GM21526 (cell line): Measurements from ENCODE around the gene MAST3.
A peak's percentile ranks its signal among the peaks of the same experiment; 100 is the strongest.

Experiments used
- ATAC-seq: cut with Tn5 transposase; IDR thresholded peaks from one replicate; pipeline ENCODE4 v1.9.1; 2021; ENCODE audit warnings: moderate library complexity; ENCODE audit not compliant: unreplicated experiment, low FRiP score

Gene MAST3

GRCh38 chr19:18131841-18132596, 34.4 kb downstream of the MAST3 start:
- no peak for ATAC-seq

GRCh38 chr19:18135712-18136584, 38.4 kb downstream of the MAST3 start:
- no peak for ATAC-seq

DNA sequence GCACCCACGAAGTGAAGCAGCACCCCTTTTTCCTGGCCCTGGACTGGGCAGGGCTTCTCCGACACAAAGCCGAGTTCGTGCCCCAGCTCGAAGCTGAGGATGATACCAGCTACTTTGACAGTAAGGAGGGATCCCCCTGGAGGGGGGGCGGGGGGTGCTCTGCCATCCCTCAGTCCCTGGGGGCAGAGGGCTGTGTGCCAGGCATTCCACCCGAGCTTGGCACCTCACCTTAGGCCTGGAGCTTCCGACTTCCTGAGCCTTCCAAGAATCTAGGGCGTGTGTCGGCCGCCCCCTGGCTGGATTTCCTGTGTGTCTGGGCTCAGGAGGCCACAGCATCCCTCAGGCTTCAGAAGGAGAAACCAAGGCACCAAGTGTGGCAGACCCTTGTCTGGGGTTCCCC, 39.7 kb downstream of the MAST3 start:
- ATAC-seq: no peak

GRCh38 chr19:18137657-18138339, 40.2 kb downstream of the MAST3 start:
- no peak for ATAC-seq

DNA sequence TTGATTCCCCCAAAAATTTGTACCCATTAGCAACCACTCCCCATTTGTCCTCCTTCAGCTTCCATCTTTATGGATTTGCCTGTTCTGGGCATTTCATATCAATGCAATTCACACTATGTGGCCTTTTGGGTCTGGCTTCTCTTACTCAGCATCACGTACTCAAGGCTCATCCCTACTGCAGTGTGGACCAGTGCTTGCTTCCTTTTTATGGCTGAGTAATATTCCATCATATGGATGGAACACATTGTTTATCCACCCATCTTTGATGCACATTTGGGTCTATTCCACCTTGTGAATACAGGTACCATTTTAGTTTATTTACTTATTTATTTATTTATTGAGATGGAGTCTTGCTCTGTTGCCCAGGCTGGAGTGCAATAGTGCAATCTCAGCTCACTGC, 42.9 kb downstream of the MAST3 start:
- ATAC-seq: no peak

- no peak for ATAC-seq
These were observed 43.5 kb downstream of the MAST3 start for GRCh38 chr19:18141031-18141430.

DNA sequence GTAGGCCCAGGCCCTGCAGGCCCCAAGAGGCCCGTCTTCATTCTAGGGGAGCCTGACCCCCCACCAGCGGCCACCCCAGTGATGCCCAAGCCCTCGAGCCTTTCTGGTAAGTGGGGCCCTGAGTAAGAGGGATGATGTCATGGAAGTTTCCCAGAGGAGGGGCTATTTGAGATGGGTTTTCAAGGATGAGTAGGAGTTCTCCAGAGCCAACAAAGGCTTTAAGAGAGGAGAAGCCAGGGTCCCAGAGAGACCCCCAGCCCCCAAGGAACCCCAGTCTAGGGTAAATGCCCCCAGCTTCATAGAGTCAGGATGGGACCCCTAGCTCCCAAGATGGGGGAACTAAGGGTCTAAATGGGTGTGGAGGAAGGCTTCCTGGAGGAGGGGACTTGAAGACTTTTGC, 46.3 kb downstream of the MAST3 start:
- no peak for ATAC-seq

GRCh38 chr19:18144361-18144760, 46.8 kb downstream of the MAST3 start:
- ATAC-seq: no peak

- no peak for ATAC-seq
These were observed 47.3 kb downstream of the MAST3 start for GRCh38 chr19:18144906-18145305.

- no peak for ATAC-seq
These were observed 47.9 kb downstream of the MAST3 start for GRCh38 chr19:18145391-18145999.

GRCh38 chr19:18147396-18147795, 49.8 kb downstream of the MAST3 start:
- no peak for ATAC-seq

GRCh38 chr19:18149596-18149975, 52.0 kb downstream of the MAST3 start:
- no peak for ATAC-seq

- no peak for ATAC-seq
These were observed 53.4 kb downstream of the MAST3 start for GRCh38 chr19:18150776-18151624.

- ATAC-seq: peak; percentile 60
These were observed 54.9 kb downstream of the MAST3 start for GRCh38 chr19:18152442-18152816.

DNA sequence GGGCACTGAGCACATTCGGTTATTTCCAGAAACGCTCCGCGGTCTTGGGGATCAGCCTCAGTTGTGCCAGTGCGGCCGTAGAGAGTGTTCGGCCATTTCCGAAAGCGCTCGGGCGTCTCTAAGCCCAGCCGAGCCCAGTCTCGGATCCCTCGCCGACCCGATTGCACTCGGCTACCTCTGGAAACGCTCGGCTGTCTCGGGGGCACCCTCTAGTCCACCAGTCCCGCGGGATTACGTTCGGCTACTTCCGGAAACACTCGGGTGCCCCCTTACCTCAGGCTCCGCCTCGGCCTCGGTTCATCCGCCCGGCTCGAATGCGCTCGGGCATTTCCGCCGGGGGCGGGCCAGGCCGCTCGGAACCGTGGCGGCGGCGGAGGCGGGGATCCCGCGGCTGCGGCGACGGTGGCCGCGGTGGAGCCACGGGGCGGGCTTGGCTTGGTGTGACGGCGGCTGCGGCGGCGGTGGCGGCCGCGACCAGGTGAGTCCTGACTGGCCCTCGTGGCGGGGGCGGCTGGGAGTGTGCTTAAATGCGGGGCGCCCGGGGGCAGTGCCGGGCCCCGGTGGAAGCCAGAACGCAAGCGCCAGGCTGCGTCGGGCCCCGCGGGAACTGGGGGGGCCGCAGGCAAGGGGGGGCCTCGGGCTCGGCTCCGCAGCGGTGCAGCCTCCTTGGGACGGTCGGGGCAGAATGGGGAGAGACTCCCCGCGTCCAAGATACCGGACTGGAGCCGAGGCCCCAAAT, 55.4 kb downstream of the MAST3 start, which contains the start of gene PIK3R2:
PIK3R2 (plus strand) TSS at position 347 of the 739 bp plus-strand sequence. CDS start 2,717 bp downstream, outside the sequence.
- ATAC-seq: peak; percentile 68

DNA sequence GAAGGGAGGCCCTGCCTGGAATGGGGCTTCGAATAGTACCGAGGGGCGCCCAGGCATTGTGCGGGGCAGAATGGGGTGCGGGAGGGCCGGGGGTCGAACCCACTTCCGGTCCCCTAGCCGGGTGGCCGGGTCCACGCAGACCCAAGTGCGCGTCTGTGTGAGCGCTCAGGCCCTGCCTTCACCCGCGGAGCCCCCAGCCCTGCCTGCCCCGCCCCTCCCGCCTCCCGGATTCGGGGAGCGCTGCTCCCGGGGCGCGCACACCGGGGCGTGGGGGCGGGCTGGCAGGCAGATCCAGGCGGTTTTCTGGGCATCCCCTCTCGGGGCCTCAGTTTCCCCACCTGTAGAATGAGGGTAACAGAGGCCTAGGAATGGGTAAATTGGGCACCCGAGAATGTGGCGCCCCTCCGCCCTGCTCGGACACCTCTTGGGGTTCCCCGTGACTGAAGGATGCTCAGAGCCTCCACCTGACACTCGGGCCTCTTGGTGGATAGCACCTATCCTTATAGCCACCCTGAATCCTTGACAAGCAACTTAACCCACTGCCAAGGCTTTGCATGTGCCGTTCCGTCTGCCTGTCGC, 56.1 kb downstream of the MAST3 start:
- no peak for ATAC-seq

DNA sequence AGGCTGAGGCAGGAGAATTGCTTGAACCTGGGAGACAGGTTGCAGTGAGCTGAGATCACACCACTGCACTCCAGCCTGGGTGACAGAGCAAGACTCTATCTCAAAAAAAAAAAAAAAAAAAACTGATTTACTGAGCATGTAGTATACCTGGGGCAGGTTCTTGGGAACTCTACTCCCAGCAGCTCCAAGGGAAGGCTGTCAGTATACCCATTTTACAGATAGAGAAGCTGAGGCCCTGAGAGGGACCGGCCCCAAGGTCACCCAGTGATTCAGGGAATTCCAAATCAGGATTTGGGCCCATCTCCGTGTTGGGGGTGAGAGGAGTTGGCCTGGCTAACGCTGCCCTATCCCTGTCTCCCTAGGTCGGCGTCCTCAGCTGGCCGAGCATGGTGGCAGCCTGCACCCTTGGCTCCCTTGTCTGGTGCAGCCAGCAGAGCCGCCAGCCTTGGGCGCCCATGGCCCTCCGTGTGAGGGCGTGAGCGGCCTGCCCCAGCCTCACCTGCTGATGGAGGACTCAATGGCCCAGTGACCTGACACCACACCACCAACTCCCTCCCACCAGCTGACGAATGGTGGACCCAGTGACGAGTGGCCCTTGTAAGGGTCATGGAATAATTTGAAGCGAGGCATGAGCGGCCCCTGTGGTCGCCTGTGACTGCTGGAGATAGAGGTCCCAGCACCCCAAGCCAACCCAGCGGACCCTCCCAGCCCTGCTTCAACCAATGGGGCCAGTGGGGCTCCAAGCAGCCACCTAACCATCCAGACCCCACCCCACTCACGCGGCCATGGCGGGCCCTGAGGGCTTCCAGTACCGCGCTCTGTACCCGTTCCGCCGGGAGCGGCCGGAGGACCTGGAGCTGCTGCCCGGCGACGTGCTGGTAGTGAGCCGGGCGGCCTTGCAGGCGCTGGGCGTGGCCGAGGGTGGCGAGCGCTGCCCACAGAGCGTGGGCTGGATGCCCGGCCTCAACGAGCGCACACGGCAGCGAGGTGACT, 57.8 kb downstream of the MAST3 start:
- ATAC-seq: no peak

GRCh38 chr19:18156268-18156667, 58.7 kb downstream of the MAST3 start:
- no peak for ATAC-seq
